Loucy (cell line): ENCODE measurements around the gene PDE12.

ENCODE experiments used
- CTCF ChIP-seq: fragments of 200-600 bp; sonication (generic); conservative IDR thresholded peaks from 2 replicates; pipeline ENCODE4 v1.5.1; 2014; ENCODE audit warnings: mild to moderate bottlenecking, antibody characterized with exemption, low read length
- EZH2phosphoT487 ChIP-seq: fragments of 200-600 bp; IDR thresholded peaks from 2 replicates; pipeline ENCODE4 v1.6.1; 2018; ENCODE audit warnings: antibody characterized with exemption, mild to moderate bottlenecking, moderate library complexity, borderline replicate concordance

GRCh38 chr3:57572096-57572495, 16.0 kb downstream of the PDE12 start:
- no peak for TF ChIP-seq CTCF
- no peak for TF ChIP-seq EZH2phosphoT487
